Measurements from ENCODE around the gene VAPB.

GRCh38 chr20:58432186-58432954 is 43.3 kb downstream of the VAPB start:
- TF ChIP-seq POLR2A (IDR thresholded peaks at IDR 0.05; ENCODE audit: low read length) (no peak), GATA1 (IDR thresholded peaks at IDR 0.05; ENCODE audit: low read depth, low read length) (no peak)

Data from erythroblast (primary cell).